H1 (cell line): ENCODE data around the gene HOTAIR. TPM values are rescaled to one million over a fixed set of nuclear protein-coding genes. Genes with fewer than 3 reads are reported as not detected.

Source experiments
- CTCF ChIA-PET: fragments of 300-600 bp; sonication (Branson Sonifier 250); formaldehyde crosslinking; loops from one replicate; lab custom pipeline; 2021; ENCODE audit not compliant: partially characterized antibody; lab: Charles Lee
- POLR2A ChIA-PET: fragments of 300-600 bp; sonication (Branson Sonifier 250); formaldehyde crosslinking; loops from one replicate; lab custom pipeline; 2021; ENCODE audit warnings: inconsistent platforms; ENCODE audit not compliant: partially characterized antibody; lab: Charles Lee
- DNase-seq, 2 experiments: peaks; one replicate each; pipeline versions ENCODE4 v3.0.0 to v3.0.0-alpha.2; 2010 to 2022; ENCODE audit warnings: low spot score in 2 of 2, low read depth in 1 of 2, mixed read lengths in 1 of 2
- FAIRE-seq: peaks from 2 replicates; lab custom pipeline; 2011; peaks lifted over from hg19 to GRCh38; lab: Jason Lieb, UNC
- H2AFZ ChIP-seq: 2 replicates; pipeline ENCODE4 v1.8.1; 2012; ENCODE audit warnings: low read length, inconsistent platforms
- H2AK5ac ChIP-seq: 2 replicates; pipeline ENCODE4 v1.6.1; 2013; ENCODE audit warnings: low read depth, low read length
- H2BK120ac ChIP-seq: replicated peaks from 2 replicates; pipeline ENCODE3; 2013; ENCODE audit warnings: low read depth, low read length, inconsistent platforms
- H2BK12ac ChIP-seq: 2 replicates; pipeline ENCODE4 v1.6.1; 2013; ENCODE audit warnings: low read depth, low read length
- H2BK15ac ChIP-seq: 2 replicates; pipeline ENCODE4 v1.6.1; 2013; ENCODE audit warnings: low read length
- H2BK20ac ChIP-seq: 2 replicates; pipeline ENCODE4 v1.6.1; 2013; ENCODE audit warnings: low read length
- H2BK5ac ChIP-seq: 2 replicates; pipeline ENCODE4 v1.6.1; 2013; ENCODE audit warnings: low read depth, low read length
- H3K14ac ChIP-seq: 2 replicates; pipeline ENCODE4 v1.6.1; 2013; ENCODE audit warnings: inconsistent platforms; ENCODE audit not compliant: insufficient read length
- H3K18ac ChIP-seq: 2 replicates; pipeline ENCODE4 v1.6.1; 2013; ENCODE audit warnings: low read length; ENCODE audit errors: extremely low read depth
- H3K23ac ChIP-seq: 2 replicates; pipeline ENCODE4 v1.6.1; 2013; ENCODE audit warnings: inconsistent platforms; ENCODE audit not compliant: insufficient read length
- H3K23me2 ChIP-seq: 2 replicates; pipeline ENCODE4 v1.6.1; 2013; ENCODE audit warnings: low read depth, low read length
- H3K27ac ChIP-seq: 2 replicates; pipeline ENCODE4 v1.6.1; 2011; ENCODE audit warnings: low read depth, low read length, inconsistent platforms
- H3K27me3 ChIP-seq, 4 experiments: replicated peaks in 1 of 4; 1 replicate in 1 of 4; 2 replicates in 3 of 4; pipeline versions ENCODE4 v1.6.1 to v1.8.1; 2011 to 2013; ENCODE audit warnings: low read length in 3 of 4, mild to moderate bottlenecking in 3 of 4, inconsistent platforms in 2 of 4, mixed read lengths in 2 of 4, moderate library complexity in 1 of 4; ENCODE audit not compliant: control insufficient read depth in 3 of 4, insufficient read depth in 3 of 4; ENCODE audit errors: extremely low read depth in 1 of 4
- H3K36me3 ChIP-seq, 4 experiments: 2 replicates each; pipeline versions ENCODE4 v1.6.1 to v1.8.1; 2011 to 2013; ENCODE audit warnings: mild to moderate bottlenecking in 4 of 4, low read length in 3 of 4, moderate library complexity in 2 of 4, control low read depth in 1 of 4, inconsistent platforms in 1 of 4; ENCODE audit not compliant: insufficient read depth in 4 of 4, control insufficient read depth in 2 of 4
- H3K4ac ChIP-seq: replicated peaks from 2 replicates; pipeline ENCODE3; 2013; ENCODE audit warnings: low read length, low read depth, mixed read lengths, inconsistent platforms; ENCODE audit not compliant: insufficient read length
- H3K4me1 ChIP-seq, 4 experiments: replicated peaks in 1 of 4; 1 replicate in 1 of 4; 2 replicates in 3 of 4; pipeline versions ENCODE4 v1.6.1 to v1.8.1; 2011 to 2013; ENCODE audit warnings: low read length in 3 of 4, inconsistent platforms in 2 of 4, mixed read lengths in 1 of 4; ENCODE audit not compliant: insufficient read depth in 4 of 4, control insufficient read depth in 3 of 4
- H3K4me2 ChIP-seq, 2 experiments: 2 replicates each; pipeline versions ENCODE4 v1.6.1 to v1.8.1; 2011 to 2013; ENCODE audit warnings: low read depth in 2 of 2, low read length in 2 of 2, control low read depth in 1 of 2, inconsistent platforms in 1 of 2, mild to moderate bottlenecking in 1 of 2; ENCODE audit not compliant: insufficient read depth in 1 of 2
- H3K4me3 ChIP-seq, 4 experiments: fragments of 200-600, 300-600 bp in 1 of 4; sonication (generic), shearing (Covaris generic), sonication (Bioruptor Twin) in 1 of 4; 2 replicates each; pipeline versions ENCODE4 v1.5.1 to v1.8.1; 2011 to 2016; ENCODE audit warnings: low read length in 4 of 4, low read depth in 3 of 4, control low read depth in 2 of 4, inconsistent platforms in 2 of 4, mild to moderate bottlenecking in 2 of 4, mixed read lengths in 1 of 4, moderate library complexity in 1 of 4; ENCODE audit not compliant: insufficient read depth in 2 of 4; ENCODE audit errors: extremely low read depth in 1 of 4
- H3K56ac ChIP-seq: replicated peaks from 2 replicates; pipeline ENCODE3; 2013; ENCODE audit warnings: low read depth, mild to moderate bottlenecking, mixed read lengths, low read length, inconsistent platforms; ENCODE audit not compliant: insufficient read length
- H3K79me1 ChIP-seq: 2 replicates; pipeline ENCODE4 v1.6.1; 2013; ENCODE audit warnings: low read depth, low read length, control low read depth
- H3K79me2 ChIP-seq, 2 experiments: 2 replicates each; pipeline versions ENCODE4 v1.6.1 to v1.8.1; 2012 to 2013; ENCODE audit warnings: low read length in 2 of 2, mild to moderate bottlenecking in 2 of 2, inconsistent platforms in 1 of 2; ENCODE audit not compliant: insufficient read depth in 2 of 2, control insufficient read depth in 1 of 2
- H3K9ac ChIP-seq, 4 experiments: replicated peaks in 1 of 4; 1 replicate in 1 of 4; 2 replicates in 3 of 4; pipeline versions ENCODE4 v1.6.1 to v1.8.1; 2011 to 2013; ENCODE audit warnings: low read depth in 3 of 4, low read length in 3 of 4, control low read depth in 2 of 4, mild to moderate bottlenecking in 2 of 4, moderate library complexity in 2 of 4, inconsistent platforms in 1 of 4; ENCODE audit errors: extremely low read depth in 1 of 4
- H3K9me3 ChIP-seq, 2 experiments: 2 replicates each; pipeline versions ENCODE4 v1.6.1 to v1.8.1; 2012 to 2013; ENCODE audit warnings: mild to moderate bottlenecking in 2 of 2, moderate library complexity in 2 of 2, control low read depth in 1 of 2, inconsistent platforms in 1 of 2, low read depth in 1 of 2, low read length in 1 of 2, mixed read lengths in 1 of 2; ENCODE audit not compliant: insufficient read depth in 2 of 2
- H4K20me1 ChIP-seq, 2 experiments: replicated peaks in 1 of 2; 2 replicates each; pipeline versions ENCODE3 to v1.8.1; 2011 to 2013; ENCODE audit warnings: inconsistent platforms in 2 of 2, low read length in 2 of 2, mild to moderate bottlenecking in 1 of 2; ENCODE audit not compliant: insufficient read depth in 2 of 2, control insufficient read depth in 1 of 2
- H4K5ac ChIP-seq: 2 replicates; pipeline ENCODE4 v1.6.1; 2013; ENCODE audit warnings: low read length, low read depth, mixed read lengths, inconsistent platforms; ENCODE audit not compliant: insufficient read length
- H4K8ac ChIP-seq: 2 replicates; pipeline ENCODE4 v1.8.0; 2013; ENCODE audit warnings: mild to moderate bottlenecking, moderate library complexity, low read length, inconsistent platforms; ENCODE audit not compliant: insufficient read depth; ENCODE audit errors: extremely low read depth
- H4K91ac ChIP-seq: replicated peaks from 2 replicates; pipeline ENCODE3; 2013; ENCODE audit warnings: low read length, mixed read lengths, inconsistent platforms; ENCODE audit not compliant: insufficient read length
- CBX8 ChIP-seq: fragments of 300-800, 300-1000 bp; sonication (generic); IDR thresholded peaks from 2 replicates; pipeline ENCODE4 v1.7.1; 2016; ENCODE audit warnings: low read depth, low read length, borderline replicate concordance
- CTBP2 ChIP-seq: IDR thresholded peaks from 2 replicates; pipeline ENCODE4 v1.7.0; 2011; ENCODE audit warnings: borderline replicate concordance, mild to moderate bottlenecking, moderate library complexity, mixed read lengths, low read length; ENCODE audit not compliant: insufficient read depth, insufficient read length
- EP300 ChIP-seq, 2 experiments: IDR thresholded peaks; 1 replicate in 1 of 2; 2 replicates in 1 of 2; pipeline ENCODE4 v1.6.1; 2011 to 2012; ENCODE audit warnings: low read depth in 2 of 2, low read length in 2 of 2, mild to moderate bottlenecking in 2 of 2, borderline replicate concordance in 1 of 2, inconsistent platforms in 1 of 2, moderate library complexity in 1 of 2
- EZH2 ChIP-seq: fragments of 200-600 bp; sonication (generic); IDR thresholded peaks from 2 replicates; pipeline ENCODE4 v1.7.1; 2012; ENCODE audit warnings: low read depth, mild to moderate bottlenecking, moderate library complexity, low read length, inconsistent platforms; ENCODE audit not compliant: severe bottlenecking
- FOSL1 ChIP-seq: IDR thresholded peaks from 2 replicates; pipeline ENCODE4 v1.6.1; 2011; ENCODE audit warnings: mild to moderate bottlenecking, low read depth, low read length, moderate library complexity; ENCODE audit not compliant: insufficient read depth
- HDAC2 ChIP-seq, 2 experiments: fragments of 300-600 bp in 1 of 2; sonication (generic) in 1 of 2; IDR thresholded peaks; 2 replicates each; pipeline ENCODE4 v1.6.1; 2011 to 2012; ENCODE audit warnings: low read depth in 2 of 2, low read length in 2 of 2, mild to moderate bottlenecking in 2 of 2, moderate library complexity in 2 of 2, borderline replicate concordance in 1 of 2, inconsistent platforms in 1 of 2
- RNF2 ChIP-seq: fragments of 200-900, 300-1000 bp; sonication (generic); IDR thresholded peaks from 2 replicates; pipeline ENCODE4 v1.7.1; 2016; ENCODE audit warnings: borderline replicate concordance, low read depth, mild to moderate bottlenecking, antibody characterized with exemption, low read length; ENCODE audit not compliant: poor library complexity, severe bottlenecking; ENCODE audit errors: missing control alignments
- WGBS, 2 experiments: shearing (Covaris generic) in 1 of 2; methylation state at CpG; one replicate each; pipeline versions ENCODE4 v1.1.6 to v1.1.7; 2013 to 2015; ENCODE audit warnings: low lambda C conversion rate in 2 of 2, mixed read lengths in 2 of 2, inconsistent platforms in 1 of 2, low coverage in 1 of 2, missing lambda C conversion rate in 1 of 2; ENCODE audit not compliant: insufficient replicate concordance in 2 of 2, insufficient coverage in 1 of 2, insufficient read length in 1 of 2; ENCODE audit errors: extremely low coverage in 1 of 2, missing lambda C conversion rate in 1 of 2; 5-methylcytosine and 5-hydroxymethylcytosine counted together
- polyA plus RNA-seq, 7 experiments: library from polyadenylated mRNA; depleted of rRNA in 3 of 7; stranded (reverse) in 5 of 7; unstranded in 2 of 7; fragments of >200 nt in 5 of 7; fragments of 200-250 nt in 2 of 7; gene quantifications; 1 replicate in 5 of 7; 2 replicates in 1 of 7; 4 replicates in 1 of 7; pipeline versions ENCODE4 v1.2.1 to v1.2.3, GENCODE V29; 2011 to 2013; ENCODE audit warnings: missing spikeins in 2 of 7, mixed read lengths in 2 of 7
- total RNA-seq: library from RNA; stranded (reverse); fragmentation: NEBNext Ultra II Directional; extraction: Animal tissue kit (Norgen Biotek cat#: 25700); gene quantifications from 2 replicates; pipeline ENCODE4 v1.2.1, GENCODE V29; 2021

Gene HOTAIR
- total and polyA plus RNA-seq, 2 of the 8 experiments (the other 6 are each of a cell fraction or from before 2014, with no cell fraction given) = not detected

DNA sequence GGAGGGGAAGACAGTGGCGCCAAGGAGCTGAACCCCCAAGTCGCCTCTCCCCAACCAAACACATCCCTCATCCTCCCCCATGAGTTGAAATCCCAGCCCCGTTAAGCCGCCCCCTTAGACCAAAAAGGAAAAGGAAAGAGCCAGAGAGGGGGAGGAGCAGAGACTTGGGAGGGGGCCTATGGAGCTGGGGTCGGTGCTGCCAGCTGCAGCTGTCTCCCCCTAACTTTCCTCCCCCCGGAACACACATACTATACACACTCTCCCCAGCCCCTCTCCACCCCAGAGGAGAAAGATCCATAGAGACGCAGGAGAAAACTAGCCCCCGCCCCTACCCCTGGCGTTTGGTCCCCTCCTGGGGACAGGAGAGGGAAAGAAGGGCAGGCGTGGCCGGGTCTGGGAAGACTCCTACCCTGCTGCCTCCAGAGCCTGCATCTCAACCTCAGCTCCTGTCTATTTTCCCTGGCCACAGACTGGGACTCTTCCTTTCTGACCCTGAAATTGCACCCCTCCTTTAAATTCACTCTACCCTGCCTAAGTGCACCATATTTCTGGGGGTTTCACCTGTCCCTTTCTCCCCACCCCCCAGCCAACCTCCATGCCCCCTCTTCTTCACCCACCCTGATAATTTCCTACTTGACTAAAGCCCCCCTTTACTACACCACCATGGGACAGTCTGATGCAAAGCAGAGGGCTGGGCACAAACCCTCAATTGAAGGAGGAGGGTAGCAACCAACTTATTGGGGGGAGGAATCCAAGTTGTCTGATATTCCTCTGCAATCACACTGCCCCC lies 23.6 kb upstream of the HOTAIR start:
- Histone ChIP-seq H3K79me2 (no peaks in the 10 kb centered on the region), H2AK5ac (no peak overlapping the region), H3K23me2 (peaks cover 4% of the 10 kb centered on the region; the same call in 1 of the 2 replicates), H2BK12ac (no peak overlapping the region), H3K9ac (no peak overlapping the region), H2BK15ac (no peak overlapping the region), H3K56ac (no peak overlapping the region), H3K23ac (no peak overlapping the region), H3K4me2 (no peak overlapping the region), H4K91ac (no peak overlapping the region)
- POLR2A ChIA-PET = interaction anchor here (1.2 kb wide), 2 partner anchors 10 to 218 kb away, joined by 3 read pairs; no protein-coding TSS in a partner anchor
- CTCF ChIA-PET = interaction anchor here (0.6 to 11.3 kb wide), 13 partner anchors 10 to 210 kb away, joined by 3 to 154 read pairs (median 6); partner anchors contain the start of genes HOXC10, HOXC5 and HOXC8
- no peak for TF ChIP-seq HDAC2 (IDR thresholded peaks at IDR 0.05; ENCODE audit: borderline replicate concordance in 1 of 2, low read depth in 2 of 2, low read length in 2 of 2)
- no peak for TF ChIP-seq CTBP2
- 0 out of 2 replicates have a peak, but pooled peaks have one; percentile 24 for TF ChIP-seq CBX8
- peak; percentile 92 for TF ChIP-seq RNF2
- TF ChIP-seq EZH2 = peak; percentile 54
- no peak for TF ChIP-seq EP300 (IDR thresholded peaks at IDR 0.05; ENCODE audit: borderline replicate concordance in 1 of 2, low read depth in 2 of 2, low read length in 2 of 2)
- no peak for TF ChIP-seq FOSL1
- TF ChIP-seq, all 59 proteins: peak for 3
- Histone ChIP-seq H3K36me3 (peaks cover 0 to 20% (median 0%) of the 10 kb centered on the region in 4 experiments; a peak in 1 of 8 replicates), H2BK120ac (no peak overlapping the region), H3K27me3 (peaks cover 98 to 100% (median 100%) of the 10 kb centered on the region in 4 experiments), H3K79me1 (no peaks in the 10 kb centered on the region), H4K20me1 (peaks cover 22 to 23% of the 10 kb centered on the region in 2 experiments), H2BK5ac (no peak overlapping the region), H3K4me3 (no peak overlapping the region), H3K4ac (no peak overlapping the region), H2BK20ac (no peak overlapping the region), H3K18ac (no peak overlapping the region), H4K5ac (no peak overlapping the region), H3K27ac (no peak overlapping the region), H3K4me1 (peaks cover 0 to 17% (median 8%) of the 10 kb centered on the region in 4 experiments; a peak in 5 of 7 replicates), H2AFZ (no peak overlapping the region), H3K9me3 (peaks cover 0 to 4% of the 10 kb centered on the region in 2 experiments; a peak in 1 of 4 replicates), H3K14ac (no peak overlapping the region), H4K8ac (no peak overlapping the region)
- WGBS, 2 experiments = 26% methylated on average over 8 of the region's 11 CpGs; no CpG with 5 or more reads in 1 of the 2 experiments
- FAIRE-seq (no peak), DNase-seq (no peak)
